ENCODE results near the gene GRID1.

DNA sequence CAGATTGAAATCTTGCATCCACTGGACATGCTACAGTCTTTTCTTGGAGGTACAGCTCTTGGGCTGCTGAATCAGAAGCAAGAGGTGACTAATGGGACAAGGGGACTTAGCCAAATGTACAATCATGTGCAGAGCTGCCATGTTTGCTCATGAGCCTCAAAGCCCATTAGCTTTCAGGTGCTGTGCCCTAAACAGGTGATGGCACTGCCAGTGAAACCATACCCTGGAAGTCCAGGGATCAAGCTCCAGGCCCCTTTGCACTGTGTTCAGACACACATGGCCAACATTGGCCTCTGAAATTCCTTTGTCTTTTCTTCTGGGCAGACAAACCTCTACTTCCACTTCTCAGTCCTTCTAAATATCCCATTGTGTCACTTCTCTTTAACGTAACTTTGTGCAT is 328.2 kb downstream of the GRID1 start:
- TF ChIP-seq, protein P1, sequence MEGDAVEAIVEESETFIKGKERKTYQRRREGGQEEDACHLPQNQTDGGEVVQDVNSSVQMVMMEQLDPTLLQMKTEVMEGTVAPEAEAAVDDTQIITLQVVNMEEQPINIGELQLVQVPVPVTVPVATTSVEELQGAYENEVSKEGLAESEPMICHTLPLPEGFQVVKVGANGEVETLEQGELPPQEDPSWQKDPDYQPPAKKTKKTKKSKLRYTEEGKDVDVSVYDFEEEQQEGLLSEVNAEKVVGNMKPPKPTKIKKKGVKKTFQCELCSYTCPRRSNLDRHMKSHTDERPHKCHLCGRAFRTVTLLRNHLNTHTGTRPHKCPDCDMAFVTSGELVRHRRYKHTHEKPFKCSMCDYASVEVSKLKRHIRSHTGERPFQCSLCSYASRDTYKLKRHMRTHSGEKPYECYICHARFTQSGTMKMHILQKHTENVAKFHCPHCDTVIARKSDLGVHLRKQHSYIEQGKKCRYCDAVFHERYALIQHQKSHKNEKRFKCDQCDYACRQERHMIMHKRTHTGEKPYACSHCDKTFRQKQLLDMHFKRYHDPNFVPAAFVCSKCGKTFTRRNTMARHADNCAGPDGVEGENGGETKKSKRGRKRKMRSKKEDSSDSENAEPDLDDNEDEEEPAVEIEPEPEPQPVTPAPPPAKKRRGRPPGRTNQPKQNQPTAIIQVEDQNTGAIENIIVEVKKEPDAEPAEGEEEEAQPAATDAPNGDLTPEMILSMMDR (IDR thresholded peaks at IDR 0.05), result no peak
- TF ChIP-seq, protein P2, sequence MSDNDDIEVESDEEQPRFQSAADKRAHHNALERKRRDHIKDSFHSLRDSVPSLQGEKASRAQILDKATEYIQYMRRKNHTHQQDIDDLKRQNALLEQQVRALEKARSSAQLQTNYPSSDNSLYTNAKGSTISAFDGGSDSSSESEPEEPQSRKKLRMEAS (IDR thresholded peaks at IDR 0.05; ENCODE audit: low read depth), result no peak
- TF ChIP-seq TAF1 (IDR thresholded peaks at IDR 0.05; ENCODE audit: borderline replicate concordance, low read depth, low read length), result no peak
- TF ChIP-seq, protein P3, sequence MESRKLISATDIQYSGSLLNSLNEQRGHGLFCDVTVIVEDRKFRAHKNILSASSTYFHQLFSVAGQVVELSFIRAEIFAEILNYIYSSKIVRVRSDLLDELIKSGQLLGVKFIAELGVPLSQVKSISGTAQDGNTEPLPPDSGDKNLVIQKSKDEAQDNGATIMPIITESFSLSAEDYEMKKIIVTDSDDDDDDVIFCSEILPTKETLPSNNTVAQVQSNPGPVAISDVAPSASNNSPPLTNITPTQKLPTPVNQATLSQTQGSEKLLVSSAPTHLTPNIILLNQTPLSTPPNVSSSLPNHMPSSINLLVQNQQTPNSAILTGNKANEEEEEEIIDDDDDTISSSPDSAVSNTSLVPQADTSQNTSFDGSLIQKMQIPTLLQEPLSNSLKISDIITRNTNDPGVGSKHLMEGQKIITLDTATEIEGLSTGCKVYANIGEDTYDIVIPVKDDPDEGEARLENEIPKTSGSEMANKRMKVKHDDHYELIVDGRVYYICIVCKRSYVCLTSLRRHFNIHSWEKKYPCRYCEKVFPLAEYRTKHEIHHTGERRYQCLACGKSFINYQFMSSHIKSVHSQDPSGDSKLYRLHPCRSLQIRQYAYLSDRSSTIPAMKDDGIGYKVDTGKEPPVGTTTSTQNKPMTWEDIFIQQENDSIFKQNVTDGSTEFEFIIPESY (IDR thresholded peaks at IDR 0.05; ENCODE audit: borderline replicate concordance, low read depth), result no peak
- no peak for TF ChIP-seq RFX5 (IDR thresholded peaks at IDR 0.05; ENCODE audit: low read length)
- no peak for TF ChIP-seq TEAD4 (IDR thresholded peaks at IDR 0.05; ENCODE audit: borderline replicate concordance, insufficient read depth)
- TF ChIP-seq CHD2 (IDR thresholded peaks at IDR 0.05; ENCODE audit: low read length, partially characterized antibody), result no peak
